Stimulated activated CD8-positive, alpha-beta memory T cell treated with anti-CD3 and anti-CD28 coated beads, Interleukin-15, amount 100 ng/mL, for 24 hours (primary cell): ENCODE data around the gene GAL3ST2.
"Not testable (repeated sequence)": the region's sequence is repeated elsewhere in the genome, so short reads cannot be mapped to it uniquely, and the experiment has no call there.

Source experiments
- DNase-seq: peaks from one replicate; pipeline ENCODE4 v3.0.0-alpha.2; 2020; ENCODE audit warnings: low read depth

The GAL3ST2 gene

GRCh38 chr2:241748468-241749256, 28.0 kb upstream of the GAL3ST2 start:
- no peak for DNase-seq

DNA sequence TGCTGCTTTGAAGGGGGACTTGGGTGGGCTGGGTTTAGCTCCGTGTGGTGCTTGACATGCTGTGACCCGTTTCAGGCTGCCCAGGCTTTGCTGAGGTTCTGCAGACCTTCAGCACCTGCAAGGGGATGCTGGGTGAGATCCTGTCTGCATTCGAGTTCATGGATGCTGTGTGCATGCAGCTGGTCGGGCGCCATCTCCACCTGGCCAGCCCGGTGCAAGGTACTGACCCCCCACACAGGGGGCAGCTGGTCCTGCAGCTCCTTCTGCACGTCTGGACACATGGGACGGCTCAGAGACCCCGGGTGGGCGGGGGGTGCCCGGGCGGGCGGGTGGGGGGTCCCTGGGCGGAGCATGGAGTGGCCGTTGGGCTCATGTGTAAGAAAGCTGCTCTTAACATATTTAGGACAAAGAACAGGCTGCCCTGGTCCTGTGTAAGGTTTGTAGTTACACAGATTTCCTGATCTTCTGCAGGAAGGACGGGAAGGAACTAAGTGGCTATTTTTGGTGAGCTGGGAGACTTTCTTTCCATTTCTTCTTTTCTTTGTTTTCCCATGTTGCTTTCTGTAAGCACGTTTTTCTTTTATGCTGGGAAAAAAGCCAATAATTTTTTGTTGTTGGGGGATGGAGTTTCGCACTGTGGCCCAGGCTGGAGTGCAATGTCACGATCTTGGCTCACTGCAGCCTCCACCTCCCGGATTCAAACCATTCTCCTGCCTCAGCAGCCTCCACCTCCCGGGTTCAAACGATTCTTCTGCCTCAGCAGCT, 26.4 kb upstream of the GAL3ST2 start:
- DNase-seq: no peak

DNA sequence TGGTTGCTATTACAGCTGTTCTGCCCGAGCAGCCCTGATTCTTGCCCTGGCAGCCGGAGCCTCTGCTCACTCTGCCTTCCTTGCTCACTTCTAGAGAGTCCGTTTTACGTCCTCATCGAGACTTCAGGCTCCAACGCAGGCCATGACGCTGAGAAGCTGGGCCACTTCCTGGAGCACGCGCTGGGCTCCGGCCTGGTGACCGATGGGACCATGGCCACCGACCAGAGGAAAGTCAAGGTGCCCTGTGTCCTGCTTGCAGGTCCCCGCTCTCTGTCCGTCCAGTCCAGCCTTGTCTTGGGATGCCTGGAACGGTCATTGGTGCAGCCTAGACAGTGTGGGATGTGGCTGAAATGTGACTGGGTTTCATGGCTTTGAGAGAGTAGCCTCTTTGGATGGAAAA, 25.5 kb upstream of the GAL3ST2 start:
- no peak for DNase-seq

DNA sequence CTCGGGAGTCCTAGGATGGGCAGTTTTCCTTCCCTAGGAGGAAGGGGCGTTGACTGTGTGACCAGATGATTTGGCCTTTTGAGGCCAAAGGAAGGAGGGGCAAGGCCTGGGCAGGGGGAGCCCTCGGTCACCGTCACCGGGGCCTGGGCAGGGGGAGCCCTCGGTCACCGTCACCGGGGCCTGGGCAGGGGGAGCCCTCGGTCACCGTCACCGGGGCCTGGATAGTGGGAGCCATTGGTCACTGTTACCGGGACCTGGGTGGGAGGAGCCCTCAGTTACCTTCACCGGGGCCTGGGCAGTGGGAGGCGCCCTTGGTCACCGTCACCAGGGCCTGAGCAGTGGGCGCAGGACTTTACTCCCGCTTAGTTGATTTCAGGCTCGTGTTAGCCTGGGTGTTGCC, 24.8 kb upstream of the GAL3ST2 start:
- DNase-seq: no peak

DNA sequence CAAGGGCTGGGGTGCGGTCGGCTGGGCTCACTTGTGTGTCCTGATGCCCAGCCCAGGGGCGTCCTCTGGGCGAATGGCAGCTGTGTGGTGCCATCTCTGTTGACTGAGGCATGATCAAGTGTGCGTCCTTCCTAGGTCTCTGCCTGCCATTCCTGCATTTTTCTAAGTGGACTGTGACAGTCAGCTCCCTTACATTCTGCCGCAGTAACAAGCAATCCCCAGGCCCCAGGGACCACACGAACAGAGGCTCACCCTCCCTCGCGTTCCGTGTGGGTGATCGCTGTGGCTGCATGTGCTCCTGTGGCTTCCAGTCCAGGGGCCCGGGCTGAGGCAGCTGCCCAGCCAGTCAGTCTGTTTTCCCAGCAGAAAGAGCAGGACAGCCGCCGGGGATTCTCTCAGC, 24.4 kb upstream of the GAL3ST2 start:
- DNase-seq: no peak

DNA sequence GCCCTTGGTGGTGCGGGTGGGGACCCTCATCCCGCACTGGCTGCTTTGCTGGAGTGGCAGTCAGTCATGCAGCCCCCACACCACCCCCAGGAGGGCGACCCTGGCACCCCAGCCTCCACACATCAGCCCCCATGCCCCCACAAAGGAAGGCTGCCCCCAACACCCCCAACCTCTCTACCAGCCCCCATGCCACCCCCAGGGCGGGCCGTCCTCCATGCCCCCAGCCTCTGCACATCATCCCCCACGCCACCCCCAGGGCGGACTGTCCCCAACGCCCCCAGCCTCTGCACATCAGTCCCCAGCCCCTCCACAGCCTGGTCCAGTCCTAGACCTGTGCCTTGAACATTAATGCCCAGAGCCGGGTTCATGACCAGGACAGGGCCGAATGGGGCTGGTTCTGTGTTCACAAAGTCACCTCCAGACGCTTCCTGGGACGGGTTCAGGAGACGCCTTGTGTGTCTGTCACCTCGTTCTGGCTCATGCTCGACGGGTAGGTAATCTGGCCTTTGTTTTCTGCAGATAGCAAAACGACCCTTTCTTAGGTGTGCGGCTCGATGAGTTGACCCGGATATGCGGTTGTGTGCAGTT, 23.8 kb upstream of the GAL3ST2 start:
- no peak for DNase-seq

- DNase-seq: no peak
These were observed 23.1 kb upstream of the GAL3ST2 start for GRCh38 chr2:241753493-241753892.

GRCh38 chr2:241754042-241754441, 22.6 kb upstream of the GAL3ST2 start:
- DNase-seq: no peak

DNA sequence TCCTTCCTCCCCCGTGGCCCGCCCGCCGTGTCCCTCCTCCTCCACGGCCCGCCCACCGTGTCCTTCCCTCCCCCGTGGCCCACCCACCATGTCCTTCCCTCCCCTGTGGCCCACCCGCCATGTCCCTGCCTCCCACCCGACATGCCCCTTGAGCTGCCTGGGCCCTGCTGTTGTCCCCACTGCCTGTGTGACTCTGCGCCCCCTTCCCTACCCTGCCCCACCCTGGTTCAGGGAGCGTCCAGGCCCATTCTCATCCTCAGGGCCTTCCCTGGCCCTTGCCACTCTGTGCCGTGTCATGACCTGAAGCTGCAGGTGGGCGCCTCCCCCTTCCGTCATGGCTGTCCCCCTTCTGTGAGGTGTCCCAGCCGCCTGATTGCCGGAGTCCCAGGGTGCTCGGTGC, 21.5 kb upstream of the GAL3ST2 start:
- no peak for DNase-seq

DNA sequence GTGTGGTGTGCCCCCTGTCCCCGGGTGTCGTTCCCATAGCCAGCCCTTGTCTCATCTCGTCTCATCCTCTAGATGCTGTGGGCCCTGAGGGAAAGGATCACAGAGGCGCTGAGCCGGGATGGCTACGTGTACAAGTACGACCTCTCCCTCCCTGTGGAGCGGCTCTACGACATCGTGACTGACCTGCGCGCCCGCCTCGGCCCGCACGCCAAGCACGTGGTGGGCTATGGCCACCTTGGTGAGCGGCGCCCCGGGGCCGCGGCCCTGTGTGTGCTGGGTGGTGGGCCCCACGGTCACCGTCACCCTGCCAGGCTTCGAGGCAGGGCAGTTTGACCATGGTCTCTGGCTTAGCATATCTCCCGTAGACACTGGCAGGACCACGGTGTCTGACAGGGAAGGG, 20.8 kb upstream of the GAL3ST2 start:
- DNase-seq: no peak

DNA sequence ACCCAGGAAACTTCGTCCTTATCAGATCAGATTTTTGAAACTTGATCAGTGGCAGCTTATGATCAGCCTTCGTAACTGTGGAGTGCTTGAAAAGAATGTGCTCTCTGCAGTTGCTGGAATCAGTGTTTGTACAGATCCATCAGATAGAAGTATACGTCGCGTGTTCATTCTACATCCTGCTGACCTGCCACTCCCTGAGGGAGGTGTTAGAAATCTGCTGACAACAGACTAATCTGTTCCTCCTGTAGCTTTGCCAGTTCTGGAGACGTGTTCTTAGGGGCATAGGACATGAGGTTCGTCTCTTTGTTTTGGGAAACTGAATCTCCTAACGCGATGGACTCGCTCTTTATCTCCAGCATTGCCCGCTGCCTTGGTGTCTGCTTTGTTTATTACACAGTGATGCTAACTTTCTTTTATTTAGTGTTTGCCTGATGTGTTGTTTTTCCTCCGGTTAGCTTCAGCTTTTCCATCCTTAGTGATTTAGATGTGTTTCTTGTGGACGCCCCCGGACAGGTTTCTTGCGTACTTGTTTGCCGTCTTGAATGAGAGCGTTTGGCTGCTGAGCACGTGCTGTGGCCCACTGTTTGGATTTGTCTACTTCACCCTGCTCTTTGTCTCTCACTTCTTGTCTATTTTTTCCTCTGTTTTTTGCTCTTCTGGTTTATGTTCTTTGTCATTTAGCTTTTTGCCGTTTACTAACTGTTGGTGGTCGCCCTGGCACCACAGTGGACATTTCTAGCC, 17.4 kb upstream of the GAL3ST2 start:
- no peak for DNase-seq

GRCh38 chr2:241759893-241760292, 16.7 kb upstream of the GAL3ST2 start:
- not testable (repeated sequence) for DNase-seq

- DNase-seq: no peak
These were observed 16.3 kb upstream of the GAL3ST2 start for GRCh38 chr2:241760301-241760771.

DNA sequence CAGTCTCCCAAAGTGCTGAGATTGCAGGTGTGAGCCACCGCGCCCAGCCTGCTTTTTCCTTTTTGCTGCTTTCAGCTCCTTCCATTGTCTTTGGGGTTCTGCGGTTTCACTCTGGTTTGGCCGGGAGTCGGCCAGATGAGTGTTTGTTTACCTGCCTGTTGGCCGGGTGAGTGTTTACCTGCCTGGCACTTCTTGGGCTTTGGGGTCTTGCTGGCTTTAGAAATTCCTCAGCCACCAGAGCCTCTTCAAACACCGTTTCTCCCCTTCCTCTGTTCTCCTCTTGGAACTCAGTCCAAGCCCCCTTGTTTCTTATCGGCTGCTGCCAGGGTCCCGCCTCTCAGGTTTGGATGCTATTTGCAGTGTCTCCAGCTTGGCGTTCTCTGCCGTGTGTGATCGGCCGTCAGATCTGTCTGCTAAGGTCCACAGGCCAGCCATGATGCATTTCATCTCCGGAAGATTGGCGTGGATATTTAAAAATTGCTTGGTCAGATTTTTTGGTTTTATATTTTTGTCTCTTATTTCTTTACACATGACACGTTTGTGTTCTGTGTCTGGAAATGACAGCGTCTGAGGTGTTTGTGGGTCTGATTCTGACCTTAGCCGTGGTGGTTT, 14.2 kb upstream of the GAL3ST2 start:
- DNase-seq: no peak

DNA sequence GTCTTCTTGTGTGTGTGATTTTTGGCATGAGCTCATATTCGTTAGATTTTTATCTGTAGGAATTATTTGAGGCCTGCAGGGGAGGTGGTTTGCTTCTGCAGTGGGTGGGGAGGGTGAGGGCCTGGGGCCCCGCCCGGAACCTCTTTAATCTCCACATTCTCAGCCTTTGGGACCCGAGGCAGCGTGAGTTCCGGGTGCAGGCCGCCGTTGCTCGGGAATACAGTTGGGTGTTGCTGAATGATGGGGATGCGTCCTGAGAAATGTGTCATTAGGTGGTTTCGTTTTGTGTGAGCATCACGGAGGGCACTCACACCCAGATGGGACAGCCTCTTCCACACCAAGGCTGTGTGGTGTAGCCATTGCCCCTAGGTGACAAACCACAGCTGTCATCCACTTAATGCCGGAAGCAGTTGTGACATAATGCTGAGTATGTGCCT, 13.7 kb upstream of the GAL3ST2 start:
- DNase-seq: peak; percentile 27

DNA sequence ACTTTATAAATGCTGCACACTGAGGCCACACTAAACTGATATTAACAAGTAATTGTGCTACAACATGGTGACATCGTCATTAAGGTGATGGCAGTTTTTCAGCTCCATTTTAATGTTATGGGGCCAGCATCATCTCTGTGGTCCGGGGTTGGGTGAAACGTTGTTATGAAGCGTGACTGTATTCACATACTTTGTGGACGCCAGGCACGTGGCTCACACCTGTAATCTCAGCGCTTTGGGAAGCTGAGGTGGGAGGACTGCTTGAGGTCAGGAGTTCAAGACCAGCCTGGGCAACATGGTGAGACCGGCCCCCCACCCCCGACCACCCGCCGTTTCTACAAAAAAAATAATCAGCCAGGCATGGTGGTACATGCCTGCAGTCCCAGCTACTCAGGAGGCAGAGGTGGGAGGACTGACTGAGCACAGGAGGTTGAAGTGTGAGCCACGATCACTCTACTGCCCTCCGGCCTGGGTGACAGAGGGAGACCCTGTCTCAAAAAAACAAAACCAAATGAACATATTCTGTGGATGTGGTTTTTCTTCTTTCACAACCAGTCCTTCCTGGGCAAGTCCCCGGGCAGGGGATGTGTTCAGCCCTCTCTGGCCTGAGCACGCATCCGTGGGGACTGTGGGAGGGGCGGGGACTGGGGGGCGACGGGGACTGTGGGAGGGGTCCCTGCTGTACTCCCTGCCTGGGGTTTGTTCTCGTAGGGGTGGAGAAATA, 12.9 kb upstream of the GAL3ST2 start:
- DNase-seq: no peak

DNA sequence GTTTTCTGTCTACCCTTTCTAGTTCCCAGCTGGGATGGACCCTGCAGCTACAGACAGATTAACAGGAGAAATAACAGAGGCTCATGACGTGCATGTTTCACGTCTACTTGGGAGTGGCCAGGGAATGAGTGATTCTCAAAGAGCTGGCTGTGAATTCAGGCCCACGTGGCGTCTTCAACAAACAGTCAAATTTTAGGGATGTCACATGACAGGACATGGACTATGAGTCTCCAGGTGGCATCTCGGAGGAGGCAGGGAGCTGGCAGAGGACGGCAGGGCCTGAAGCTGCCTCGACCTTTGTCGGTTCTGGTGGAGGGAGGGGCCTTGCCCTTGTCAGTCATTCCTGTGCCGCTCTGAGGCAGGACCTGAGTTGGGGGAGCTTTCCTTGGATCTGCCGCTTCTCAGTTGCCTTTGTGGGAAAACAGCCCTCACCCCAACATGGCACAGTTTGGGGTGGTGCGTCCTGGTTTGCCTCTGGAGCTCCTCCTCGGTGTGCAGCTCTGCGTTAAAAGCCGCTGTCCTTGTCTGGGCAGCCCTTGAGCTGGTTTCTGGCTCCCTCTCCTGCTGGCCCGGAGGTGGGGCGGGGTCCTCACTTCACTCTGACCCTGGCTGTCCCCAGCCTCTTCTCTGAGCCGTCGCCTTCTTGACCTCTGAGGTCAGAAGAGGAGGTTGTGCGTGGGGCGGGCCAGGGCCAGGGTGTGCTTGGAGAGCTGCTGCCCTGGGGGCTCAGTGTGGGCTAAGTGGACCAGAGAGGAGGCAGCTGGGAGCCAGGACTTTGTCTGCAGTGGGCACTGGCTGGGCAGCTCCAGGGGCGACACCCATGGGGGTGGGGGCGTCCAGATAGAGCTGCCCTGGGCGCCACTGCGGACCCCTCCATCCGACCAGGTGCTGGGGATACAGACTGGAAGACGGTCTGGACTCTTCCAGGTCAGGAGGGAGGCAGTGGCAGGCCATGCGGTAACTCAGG, 12.1 kb upstream of the GAL3ST2 start:
- DNase-seq: no peak

DNA sequence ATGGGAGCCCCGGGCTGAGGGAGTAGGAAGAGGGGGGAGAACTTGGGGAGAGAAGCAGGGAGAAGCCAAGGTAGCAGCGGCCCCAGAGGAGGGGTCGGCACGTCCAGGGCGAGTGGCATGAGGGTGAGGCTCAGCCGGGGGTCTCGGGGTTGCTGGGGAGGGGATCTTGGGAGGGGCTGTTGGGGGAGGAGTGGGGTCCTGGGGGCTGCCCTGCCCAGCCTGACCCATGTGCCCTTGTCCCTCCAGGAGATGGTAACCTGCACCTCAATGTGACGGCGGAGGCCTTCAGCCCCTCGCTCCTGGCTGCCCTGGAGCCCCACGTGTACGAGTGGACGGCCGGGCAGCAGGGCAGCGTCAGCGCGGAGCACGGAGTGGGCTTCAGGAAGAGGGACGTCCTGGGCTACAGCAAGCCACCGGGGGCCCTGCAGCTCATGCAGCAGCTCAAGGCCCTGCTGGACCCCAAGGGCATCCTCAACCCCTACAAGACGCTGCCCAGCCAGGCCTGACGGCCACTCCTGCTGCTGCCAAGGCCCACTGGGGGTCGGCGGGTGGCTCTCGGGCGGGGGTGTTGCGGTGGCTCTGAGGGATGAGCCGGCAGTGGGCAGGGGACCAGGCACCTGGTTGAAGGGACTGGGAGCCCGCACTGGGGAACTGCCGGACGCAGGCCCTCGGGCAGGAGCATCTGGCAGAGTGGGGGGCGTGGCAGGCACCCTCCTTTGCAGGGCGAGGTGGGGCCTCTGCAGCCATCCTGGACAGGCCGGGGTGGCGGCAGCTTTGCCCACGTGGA, 9.0 kb upstream of the GAL3ST2 start:
- no peak for DNase-seq

DNA sequence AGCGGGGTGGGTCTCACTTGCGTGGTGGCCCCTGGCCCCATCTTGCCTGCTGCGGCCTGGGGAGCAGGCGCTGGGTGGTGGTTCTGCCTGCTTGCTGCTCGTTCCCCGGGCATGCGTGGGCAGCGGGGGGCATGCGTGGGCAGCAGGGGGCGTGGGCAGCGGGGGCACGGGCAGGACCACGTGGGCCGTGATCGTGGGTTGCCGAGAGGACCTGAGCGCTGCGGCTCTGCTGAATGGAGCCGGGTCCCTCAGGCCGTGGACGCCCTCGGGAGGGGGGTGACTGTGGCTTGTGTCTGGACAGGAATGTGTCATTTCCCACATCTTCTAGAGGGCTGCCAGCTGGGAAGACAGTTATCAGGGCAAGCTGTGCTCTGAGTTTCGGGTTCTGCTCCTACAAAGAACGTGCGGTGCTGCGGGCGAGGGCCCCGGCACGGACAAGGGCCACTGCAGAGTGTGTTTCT, 8.3 kb upstream of the GAL3ST2 start:
- DNase-seq: no peak
